ENCODE measurements around the gene LRIF1. TPM values are rescaled to one million over a fixed set of nuclear protein-coding genes. Genes with fewer than 3 reads are reported as not detected.

Gene LRIF1
- total and polyA plus RNA-seq, 10 of the 15 experiments (the other 5 are each of a cell fraction or from before 2014, with no cell fraction given), result 9.7 to 20.3 (median 15.8) TPM

GRCh38 chr1:110967256-110967655 is 3.5 kb upstream of the LRIF1 start (continued):
- TF ChIP-seq RELB (IDR thresholded peaks at IDR 0.05; ENCODE audit: low read depth) (no peak), TCF7 (IDR thresholded peaks at IDR 0.05; ENCODE audit: borderline replicate concordance) (no peak)
- TF ChIP-seq, protein P1, sequence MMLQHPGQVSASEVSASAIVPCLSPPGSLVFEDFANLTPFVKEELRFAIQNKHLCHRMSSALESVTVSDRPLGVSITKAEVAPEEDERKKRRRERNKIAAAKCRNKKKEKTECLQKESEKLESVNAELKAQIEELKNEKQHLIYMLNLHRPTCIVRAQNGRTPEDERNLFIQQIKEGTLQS (IDR thresholded peaks at IDR 0.05; ENCODE audit: borderline replicate concordance, extremely low read depth, low read depth, low read length), result no peak

DNA sequence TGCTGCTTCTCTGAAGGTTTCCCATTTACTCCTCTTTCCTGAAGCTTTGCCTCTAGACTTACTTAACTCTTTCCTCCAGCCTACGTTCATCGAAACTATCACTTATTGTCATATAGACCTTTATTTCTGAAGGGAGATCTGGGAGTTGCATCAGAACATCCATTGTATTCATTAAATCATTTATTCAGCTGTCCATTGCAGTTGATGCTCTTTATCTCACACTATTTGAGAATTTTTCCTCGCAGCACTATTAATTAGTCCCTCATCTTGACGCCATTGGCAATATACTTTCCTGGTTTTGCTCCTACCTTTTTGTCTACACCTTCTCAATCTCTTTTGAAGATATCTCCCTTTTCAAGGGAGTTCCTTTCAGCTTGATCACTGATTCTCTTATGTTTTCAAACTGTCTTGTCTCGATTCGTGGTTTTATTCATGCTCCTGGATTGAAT is 757 bp upstream of the LRIF1 start:
- RAD21 ChIA-PET (ENCODE audit: unreplicated experiment), result interaction anchor here (0.6 kb wide), 1 partner anchor 90 kb away, joined by 4 read pairs; no protein-coding TSS in a partner anchor
- no peaks in the 10 kb centered on the region; a peak in 1 of 4 replicates for H3K36me3 ChIP-seq (ENCODE audit: control insufficient read depth in 2 of 2, insufficient read depth in 2 of 2, low read length in 1 of 2)
- H4K20me1 ChIP-seq (ENCODE audit: control insufficient read depth, insufficient read depth), result no peaks in the 10 kb centered on the region
- no peaks in the 10 kb centered on the region for H3K27me3 ChIP-seq (replicated peaks in 1 of 2; ENCODE audit: control insufficient read depth in 2 of 2, insufficient read depth in 2 of 2, low read length in 1 of 2)
- POLR2A ChIA-PET, result interaction anchor here (1.3 to 1.5 kb wide), 2 partner anchors 12 to 93 kb away, joined by 3 to 6 read pairs; no protein-coding TSS in a partner anchor
- CTCF ChIA-PET, result interaction anchor here (0.6 to 1.7 kb wide), 7 partner anchors 21 to 369 kb away, joined by 3 to 7 read pairs (median 3); no protein-coding TSS in a partner anchor
- 56% methylated on average over 6 of the region's 6 CpGs for WGBS (ENCODE audit: insufficient coverage, insufficient replicate concordance, low lambda C conversion rate, missing lambda C conversion rate)
- intact Hi-C loops (cut with micrococcal nuclease; ENCODE audit: unreplicated experiment) (loop anchor here (5.0 kb wide), 1 partner anchor 258 kb away; no protein-coding TSS in a partner anchor), in situ Hi-C loops (cut with MboI) (no loop called here)
- H3K4me3 ChIP-seq, result peak overlapping the region; percentile 75
- peak overlapping the region; percentile 88 for H2AFZ ChIP-seq (ENCODE audit: control insufficient read depth, low read depth, low read length)
- SMC1A ChIA-PET (ENCODE audit: uncharacterized antibody, unreplicated experiment), result interaction anchor here (0.8 to 1.4 kb wide), 7 partner anchors 12 to 93 kb away, joined by 3 to 6 read pairs (median 3); no protein-coding TSS in a partner anchor
- H3K27ac ChIP-seq (ENCODE audit: control insufficient read depth, insufficient read depth), result peak overlapping the region; percentile 79
- H3K9me3 ChIP-seq (replicated peaks; ENCODE audit: control insufficient read depth, insufficient read depth, low read length), result peaks cover 25% of the 10 kb centered on the region
- 0 out of 2 replicates have a peak, but pooled peaks cover 6% of the 10 kb centered on the region for H3K4me1 ChIP-seq (ENCODE audit: control insufficient read depth, insufficient read depth, low read length)
- TSS peak; percentile 96 for BruUV-seq (replicated peaks)
- H3K4me2 ChIP-seq (ENCODE audit: control insufficient read depth, insufficient read depth), result peak overlapping the region; percentile 86
- peaks cover 31% of the 10 kb centered on the region for H3K79me2 ChIP-seq (ENCODE audit: control insufficient read depth, insufficient read depth, low read length)
- H3K9ac ChIP-seq (ENCODE audit: control insufficient read depth, insufficient read depth, low read length), result no peak overlapping the region
- FAIRE-seq, result no peak
- no peak for DNase-seq (ENCODE audit: low read depth, low spot score)
- no peak for ATAC-seq
- 0 out of 2 replicates have a peak, but pooled peaks have one; percentile 9 for TF ChIP-seq MTA3 (IDR thresholded peaks at IDR 0.05; ENCODE audit: borderline replicate concordance, low read length)
- TF ChIP-seq MEF2B (IDR thresholded peaks at IDR 0.05; ENCODE audit: partially characterized antibody, poor library complexity, severe bottlenecking), result no peak
- peak; percentile 44; the same call in 1 of the 2 replicates for TF ChIP-seq NFIC (IDR thresholded peaks at IDR 0.05; ENCODE audit: low read depth, low read length)
- no peak for TF ChIP-seq BHLHE40 (IDR thresholded peaks at IDR 0.05; ENCODE audit: borderline replicate concordance in 1 of 2, low read depth in 2 of 2, low read length in 1 of 2)
- TF ChIP-seq RB1 (IDR thresholded peaks at IDR 0.05; ENCODE audit: borderline replicate concordance), result 0 out of 2 replicates have a peak, but pooled peaks have one; percentile 31
- peak; percentile 2; the same call in 1 of the 2 replicates for TF ChIP-seq GABPA (IDR thresholded peaks at IDR 0.05; ENCODE audit: low read depth)
- TF ChIP-seq ZNF207 (IDR thresholded peaks at IDR 0.05; ENCODE audit: borderline replicate concordance), result peak; percentile 1; the same call in 1 of the 2 replicates
- TF ChIP-seq, protein P2, sequence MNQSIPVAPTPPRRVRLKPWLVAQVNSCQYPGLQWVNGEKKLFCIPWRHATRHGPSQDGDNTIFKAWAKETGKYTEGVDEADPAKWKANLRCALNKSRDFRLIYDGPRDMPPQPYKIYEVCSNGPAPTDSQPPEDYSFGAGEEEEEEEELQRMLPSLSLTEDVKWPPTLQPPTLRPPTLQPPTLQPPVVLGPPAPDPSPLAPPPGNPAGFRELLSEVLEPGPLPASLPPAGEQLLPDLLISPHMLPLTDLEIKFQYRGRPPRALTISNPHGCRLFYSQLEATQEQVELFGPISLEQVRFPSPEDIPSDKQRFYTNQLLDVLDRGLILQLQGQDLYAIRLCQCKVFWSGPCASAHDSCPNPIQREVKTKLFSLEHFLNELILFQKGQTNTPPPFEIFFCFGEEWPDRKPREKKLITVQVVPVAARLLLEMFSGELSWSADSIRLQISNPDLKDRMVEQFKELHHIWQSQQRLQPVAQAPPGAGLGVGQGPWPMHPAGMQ (IDR thresholded peaks at IDR 0.05; ENCODE audit: borderline replicate concordance), result no peak
- TF ChIP-seq, protein P3, sequence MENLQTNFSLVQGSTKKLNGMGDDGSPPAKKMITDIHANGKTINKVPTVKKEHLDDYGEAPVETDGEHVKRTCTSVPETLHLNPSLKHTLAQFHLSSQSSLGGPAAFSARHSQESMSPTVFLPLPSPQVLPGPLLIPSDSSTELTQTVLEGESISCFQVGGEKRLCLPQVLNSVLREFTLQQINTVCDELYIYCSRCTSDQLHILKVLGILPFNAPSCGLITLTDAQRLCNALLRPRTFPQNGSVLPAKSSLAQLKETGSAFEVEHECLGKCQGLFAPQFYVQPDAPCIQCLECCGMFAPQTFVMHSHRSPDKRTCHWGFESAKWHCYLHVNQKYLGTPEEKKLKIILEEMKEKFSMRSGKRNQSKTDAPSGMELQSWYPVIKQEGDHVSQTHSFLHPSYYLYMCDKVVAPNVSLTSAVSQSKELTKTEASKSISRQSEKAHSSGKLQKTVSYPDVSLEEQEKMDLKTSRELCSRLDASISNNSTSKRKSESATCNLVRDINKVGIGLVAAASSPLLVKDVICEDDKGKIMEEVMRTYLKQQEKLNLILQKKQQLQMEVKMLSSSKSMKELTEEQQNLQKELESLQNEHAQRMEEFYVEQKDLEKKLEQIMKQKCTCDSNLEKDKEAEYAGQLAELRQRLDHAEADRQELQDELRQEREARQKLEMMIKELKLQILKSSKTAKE (IDR thresholded peaks at IDR 0.05; ENCODE audit: low read depth, poor library complexity, severe bottlenecking), result peak; percentile 2

All from GM12878 (cell line).